ENCODE measurements around the gene VAV3. TPM values are rescaled to one million over a fixed set of nuclear protein-coding genes. Genes with fewer than 3 reads are reported as not detected.

The VAV3 gene
- total RNA-seq, 1 experiment from 2014 or later = not detected

DNA sequence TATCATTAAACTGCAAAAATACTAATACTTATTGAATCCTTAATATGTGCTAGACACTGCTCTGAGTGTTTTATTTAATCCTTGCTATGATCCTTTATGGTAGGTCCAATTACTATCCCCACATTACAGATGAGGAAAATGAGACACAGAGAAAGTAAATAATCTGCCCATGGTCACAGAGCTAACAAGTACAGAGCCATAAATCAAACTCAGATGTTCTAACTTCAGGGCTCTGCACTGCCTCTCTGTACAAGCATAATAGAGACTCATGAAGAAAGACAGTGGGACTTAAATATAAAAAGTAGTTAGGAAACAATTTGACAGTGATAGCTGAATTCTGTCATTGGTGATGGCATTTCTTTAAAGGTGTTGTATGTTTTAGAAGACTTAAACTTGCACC, 346.4 kb downstream of the VAV3 start:
- no peak for ATAC-seq
- TF ChIP-seq CEBPB (IDR thresholded peaks at IDR 0.05; ENCODE audit: low read depth) (no peak), ZNF274 (IDR thresholded peaks at IDR 0.05; ENCODE audit: low read depth, low read length) (no peak), YY1 (IDR thresholded peaks at IDR 0.05; ENCODE audit: extremely low read depth, insufficient replicate concordance, low read depth, low read length) (no peak), SRF (IDR thresholded peaks at IDR 0.05; ENCODE audit: low read depth) (no peak), ZFX (IDR thresholded peaks at IDR 0.05) (no peak), JUND (IDR thresholded peaks at IDR 0.05) (no peak), POLR2A (IDR thresholded peaks at IDR 0.05; ENCODE audit: borderline replicate concordance, extremely low read depth, insufficient read depth, insufficient read length) (no peak), CBX3 (IDR thresholded peaks at IDR 0.05; ENCODE audit: low read depth) (no peak), TCF7L2 (IDR thresholded peaks at IDR 0.05; ENCODE audit: borderline replicate concordance, extremely low read depth, insufficient read depth, insufficient read length) (no peak), EGR1 (IDR thresholded peaks at IDR 0.05; ENCODE audit: low read depth) (no peak), SIN3A (IDR thresholded peaks at IDR 0.05; ENCODE audit: low read depth) (no peak), EZH2phosphoT487 (IDR thresholded peaks at IDR 0.05; ENCODE audit: borderline replicate concordance) (no peak), RAD21 (IDR thresholded peaks at IDR 0.05; ENCODE audit: low read depth) (no peak), SP1 (IDR thresholded peaks at IDR 0.05; ENCODE audit: low read depth) (no peak), POLR2AphosphoS5 (IDR thresholded peaks at IDR 0.05; ENCODE audit: low read depth, low read length) (no peak)
- TF ChIP-seq, protein P1, sequence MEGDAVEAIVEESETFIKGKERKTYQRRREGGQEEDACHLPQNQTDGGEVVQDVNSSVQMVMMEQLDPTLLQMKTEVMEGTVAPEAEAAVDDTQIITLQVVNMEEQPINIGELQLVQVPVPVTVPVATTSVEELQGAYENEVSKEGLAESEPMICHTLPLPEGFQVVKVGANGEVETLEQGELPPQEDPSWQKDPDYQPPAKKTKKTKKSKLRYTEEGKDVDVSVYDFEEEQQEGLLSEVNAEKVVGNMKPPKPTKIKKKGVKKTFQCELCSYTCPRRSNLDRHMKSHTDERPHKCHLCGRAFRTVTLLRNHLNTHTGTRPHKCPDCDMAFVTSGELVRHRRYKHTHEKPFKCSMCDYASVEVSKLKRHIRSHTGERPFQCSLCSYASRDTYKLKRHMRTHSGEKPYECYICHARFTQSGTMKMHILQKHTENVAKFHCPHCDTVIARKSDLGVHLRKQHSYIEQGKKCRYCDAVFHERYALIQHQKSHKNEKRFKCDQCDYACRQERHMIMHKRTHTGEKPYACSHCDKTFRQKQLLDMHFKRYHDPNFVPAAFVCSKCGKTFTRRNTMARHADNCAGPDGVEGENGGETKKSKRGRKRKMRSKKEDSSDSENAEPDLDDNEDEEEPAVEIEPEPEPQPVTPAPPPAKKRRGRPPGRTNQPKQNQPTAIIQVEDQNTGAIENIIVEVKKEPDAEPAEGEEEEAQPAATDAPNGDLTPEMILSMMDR (IDR thresholded peaks at IDR 0.05 in 2 of 3, conservative IDR thresholded peaks at IDR 0.05 in 1 of 3; ENCODE audit: borderline replicate concordance in 1 of 3, insufficient read depth in 1 of 3, low read depth in 2 of 3, low read length in 2 of 3) = no peak
- TF ChIP-seq, protein P2, sequence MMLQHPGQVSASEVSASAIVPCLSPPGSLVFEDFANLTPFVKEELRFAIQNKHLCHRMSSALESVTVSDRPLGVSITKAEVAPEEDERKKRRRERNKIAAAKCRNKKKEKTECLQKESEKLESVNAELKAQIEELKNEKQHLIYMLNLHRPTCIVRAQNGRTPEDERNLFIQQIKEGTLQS (IDR thresholded peaks at IDR 0.05) = no peak
- TF ChIP-seq, protein P3, sequence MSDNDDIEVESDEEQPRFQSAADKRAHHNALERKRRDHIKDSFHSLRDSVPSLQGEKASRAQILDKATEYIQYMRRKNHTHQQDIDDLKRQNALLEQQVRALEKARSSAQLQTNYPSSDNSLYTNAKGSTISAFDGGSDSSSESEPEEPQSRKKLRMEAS (IDR thresholded peaks at IDR 0.05) = no peak
- BruUV-seq (replicated peaks) = no TSS peak

More for the DNA sequence above, 346.4 kb downstream of the VAV3 start:
- no peaks in the 10 kb centered on the region for H3K79me2 ChIP-seq (ENCODE audit: insufficient read depth, low read length)
- H3K36me3 ChIP-seq (ENCODE audit: control insufficient read depth in 1 of 2, insufficient read depth in 2 of 2, low read length in 2 of 2) = no peaks in the 10 kb centered on the region
- CTCF ChIA-PET = no interaction called here
- no peak overlapping the region for H2AFZ ChIP-seq (ENCODE audit: low read depth, low read length, poor library complexity, severe bottlenecking)
- no peaks in the 10 kb centered on the region for H3K27me3 ChIP-seq (ENCODE audit: insufficient read depth, low read length)
- H4K20me1 ChIP-seq (ENCODE audit: insufficient read depth) = no peaks in the 10 kb centered on the region
- no peak for DNase-seq (ENCODE audit: low read depth, low spot score)
- intact Hi-C loops (cut with micrococcal nuclease) = no loop called here
- POLR2A ChIA-PET = no interaction called here
- no peaks in the 10 kb centered on the region; a peak in 2 of 4 replicates for H3K9me3 ChIP-seq (ENCODE audit: control insufficient read depth in 1 of 2, insufficient read depth in 1 of 2, low read depth in 1 of 2, low read length in 2 of 2)
- no peak overlapping the region for H3K9ac ChIP-seq (ENCODE audit: low read length)
- H3K27ac ChIP-seq (ENCODE audit: low read depth, low read length) = no peak overlapping the region
- H3K4me2 ChIP-seq (ENCODE audit: low read length) = no peak overlapping the region
- H3K4me3 ChIP-seq (replicated peaks in 1 of 2; ENCODE audit: low read depth in 1 of 2, low read length in 2 of 2) = no peak overlapping the region
- H3K9me2 ChIP-seq (ENCODE audit: insufficient read depth) = no peaks in the 10 kb centered on the region
- no peaks in the 10 kb centered on the region for H3K4me1 ChIP-seq (ENCODE audit: control insufficient read depth in 1 of 2, insufficient read depth in 2 of 2, low read length in 2 of 2)
- RAD21 ChIA-PET (ENCODE audit: low non-redundant PET in 1 of 2, low total read pairs in 2 of 2, uncharacterized antibody in 2 of 2, unreplicated experiment in 2 of 2) = no interaction called here
